ENCODE data around the gene PARD3. TPM values are rescaled to one million over a fixed set of nuclear protein-coding genes. Genes with fewer than 3 reads are reported as not detected.

Gene PARD3
- total RNA-seq, 1 experiment from 2014 or later, result 54.0 TPM

DNA sequence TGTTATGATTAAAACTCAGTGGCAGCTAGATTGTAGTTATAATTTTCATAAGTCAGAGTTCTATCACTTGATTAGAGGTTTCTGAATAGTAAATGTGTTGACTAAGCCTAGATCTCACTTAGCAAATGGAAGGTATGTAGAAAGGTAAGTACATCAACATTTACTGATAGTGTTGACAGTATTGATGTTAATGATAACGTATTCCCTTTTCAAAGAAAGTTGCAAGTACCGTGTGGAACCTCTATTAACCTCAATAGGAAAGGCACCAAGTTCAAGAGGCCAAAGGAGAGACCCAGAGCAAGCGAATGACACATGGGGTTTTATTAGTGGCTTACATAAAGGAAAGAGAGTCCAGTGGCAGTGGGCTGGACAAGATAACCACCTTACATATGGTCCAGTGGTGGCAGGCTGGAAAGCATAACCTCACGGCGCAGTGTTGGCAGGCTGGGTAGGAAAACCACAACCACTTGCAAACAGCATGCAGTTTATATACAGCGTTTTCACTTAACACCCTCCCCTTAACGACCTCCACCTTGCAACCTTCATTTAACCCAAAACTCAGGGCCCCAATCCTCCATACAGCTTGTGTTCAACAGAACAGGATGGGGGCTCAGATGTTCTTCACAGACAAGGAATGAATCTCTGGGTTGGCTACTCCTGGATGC is 611.0 kb downstream of the PARD3 start:
- Histone ChIP-seq H3K4me1 (replicated peaks) (peaks cover 6% of the 10 kb centered on the region), H3K27me3 (replicated peaks) (no peaks in the 10 kb centered on the region), H3K36me3 (no peaks in the 10 kb centered on the region), H3K9me3 (replicated peaks) (no peaks in the 10 kb centered on the region), H3K4me3 (no peak overlapping the region), H3K27ac (no peak overlapping the region)
- DNase-seq (ENCODE audit: low read depth in 1 of 2, low spot score in 2 of 2), result no peak

DNA sequence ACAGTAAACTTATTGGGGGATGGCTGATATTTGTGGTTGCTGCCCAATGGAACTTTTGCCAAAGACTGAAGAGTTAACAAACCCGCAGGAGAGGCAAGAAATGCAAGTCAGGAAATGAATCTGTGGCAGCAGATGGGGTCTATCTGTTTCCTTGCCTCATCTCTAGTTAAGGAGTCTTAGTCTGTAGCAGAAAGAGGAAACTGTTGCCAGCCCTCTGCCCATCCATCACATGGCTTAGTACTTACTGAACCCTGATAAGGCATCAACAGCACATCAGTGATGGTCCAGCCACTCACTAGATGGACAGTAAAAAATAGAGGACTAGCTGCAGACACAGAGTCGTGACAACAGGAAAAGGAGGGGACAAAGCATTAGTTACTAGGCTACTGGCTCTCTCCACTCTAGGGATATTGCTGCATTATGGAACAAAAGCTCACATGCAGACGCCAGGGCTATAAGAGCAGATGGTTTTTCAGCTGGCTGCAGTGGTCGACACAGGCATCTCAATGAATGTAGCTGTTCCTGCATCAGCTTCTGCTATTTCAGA is 614.7 kb downstream of the PARD3 start:
- Histone ChIP-seq H3K4me3 (no peak overlapping the region), H3K4me1 (replicated peaks) (peaks cover 3% of the 10 kb centered on the region), H3K36me3 (no peaks in the 10 kb centered on the region), H3K9me3 (replicated peaks) (no peaks in the 10 kb centered on the region), H3K27ac (no peak overlapping the region), H3K27me3 (replicated peaks) (no peaks in the 10 kb centered on the region)
- DNase-seq (ENCODE audit: low read depth in 1 of 2, low spot score in 2 of 2), result no peak

DNA sequence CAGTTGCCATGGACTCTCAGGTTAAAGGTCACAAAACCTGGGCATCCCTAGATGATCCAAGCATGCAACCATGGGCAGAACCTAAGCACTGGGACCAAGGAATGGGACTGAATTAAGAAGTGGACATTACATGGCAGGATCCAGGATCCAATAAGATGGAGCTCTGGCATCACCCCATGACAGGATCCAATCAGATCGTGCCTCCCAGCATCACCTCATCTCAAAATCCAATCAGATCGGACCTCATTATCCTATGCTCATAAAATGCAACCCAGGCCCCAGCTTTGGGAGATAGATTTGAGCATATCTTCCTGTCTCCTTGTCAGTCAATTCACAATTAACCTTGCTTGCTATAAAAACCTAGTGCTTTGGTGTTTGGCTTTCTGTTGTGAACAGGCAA is 616.1 kb downstream of the PARD3 start:
- Histone ChIP-seq H3K27ac (no peak overlapping the region), H3K4me3 (no peak overlapping the region), H3K9me3 (replicated peaks) (no peaks in the 10 kb centered on the region), H3K27me3 (replicated peaks) (no peaks in the 10 kb centered on the region), H3K4me1 (replicated peaks) (peaks cover 16% of the 10 kb centered on the region), H3K36me3 (no peaks in the 10 kb centered on the region)
- no peak for DNase-seq (ENCODE audit: low read depth in 1 of 2, low spot score in 2 of 2)

DNA sequence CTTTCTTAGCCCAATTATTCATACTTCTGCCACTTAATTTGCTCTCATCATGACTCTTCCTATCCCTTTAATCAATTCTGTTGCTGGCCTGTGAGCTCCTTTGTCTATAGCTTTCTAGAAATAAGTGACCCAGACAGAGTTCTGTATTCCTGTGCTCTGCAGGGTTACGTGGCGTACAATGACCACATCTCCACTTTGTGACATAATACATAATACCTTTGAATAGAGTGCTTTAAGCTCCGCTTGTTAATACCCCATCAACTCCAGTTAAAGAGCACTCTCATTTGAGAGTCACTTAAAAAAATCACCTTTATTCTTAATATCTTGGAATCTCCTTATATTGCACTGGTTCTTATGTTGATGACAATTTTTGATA is 619.0 kb downstream of the PARD3 start:
- H3K27me3 ChIP-seq (replicated peaks), result no peaks in the 10 kb centered on the region
- H3K27ac ChIP-seq, result no peak overlapping the region
- no peak for DNase-seq (ENCODE audit: low read depth in 1 of 2, low spot score in 2 of 2)
- peaks cover 35% of the 10 kb centered on the region for H3K4me1 ChIP-seq (replicated peaks)
- H3K9me3 ChIP-seq (replicated peaks), result no peaks in the 10 kb centered on the region
- no peaks in the 10 kb centered on the region for H3K36me3 ChIP-seq
- H3K4me3 ChIP-seq, result no peak overlapping the region

DNA sequence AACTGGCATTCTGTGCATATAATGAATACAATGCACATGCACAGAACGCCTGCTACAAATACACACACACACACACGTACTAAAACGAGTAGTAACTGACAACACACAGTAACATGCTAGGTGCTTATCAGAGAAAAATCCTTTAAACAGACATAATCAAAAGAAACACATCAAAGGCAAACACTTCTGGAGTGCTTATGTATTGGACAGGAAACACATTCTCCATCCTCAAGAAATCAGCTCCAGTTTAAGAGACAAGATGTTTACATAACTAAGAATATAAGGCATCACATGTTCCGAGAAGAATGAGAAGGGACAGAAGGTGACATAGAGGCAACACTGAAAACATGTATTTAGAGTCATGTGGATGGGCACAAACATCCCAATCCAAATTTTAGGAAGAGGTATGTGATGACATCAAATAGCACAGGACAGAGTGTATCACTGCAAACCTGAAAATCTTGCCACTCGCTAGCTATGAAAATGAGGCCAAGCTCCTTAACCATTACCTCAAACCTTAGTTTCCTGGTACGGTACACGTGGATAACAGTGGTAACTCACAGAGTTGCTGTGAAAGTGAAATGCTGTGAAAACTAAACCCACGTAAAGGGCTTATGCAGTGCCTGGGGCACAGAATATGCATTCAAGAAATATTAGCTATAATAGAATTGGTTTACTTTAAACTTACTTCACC is 619.6 kb downstream of the PARD3 start:
- Histone ChIP-seq H3K36me3 (no peaks in the 10 kb centered on the region), H3K4me3 (no peak overlapping the region), H3K4me1 (replicated peaks) (peaks cover 35% of the 10 kb centered on the region), H3K27me3 (replicated peaks) (no peaks in the 10 kb centered on the region), H3K9me3 (replicated peaks) (no peaks in the 10 kb centered on the region), H3K27ac (no peak overlapping the region)
- no peak for DNase-seq (ENCODE audit: low read depth in 1 of 2, low spot score in 2 of 2)

DNA sequence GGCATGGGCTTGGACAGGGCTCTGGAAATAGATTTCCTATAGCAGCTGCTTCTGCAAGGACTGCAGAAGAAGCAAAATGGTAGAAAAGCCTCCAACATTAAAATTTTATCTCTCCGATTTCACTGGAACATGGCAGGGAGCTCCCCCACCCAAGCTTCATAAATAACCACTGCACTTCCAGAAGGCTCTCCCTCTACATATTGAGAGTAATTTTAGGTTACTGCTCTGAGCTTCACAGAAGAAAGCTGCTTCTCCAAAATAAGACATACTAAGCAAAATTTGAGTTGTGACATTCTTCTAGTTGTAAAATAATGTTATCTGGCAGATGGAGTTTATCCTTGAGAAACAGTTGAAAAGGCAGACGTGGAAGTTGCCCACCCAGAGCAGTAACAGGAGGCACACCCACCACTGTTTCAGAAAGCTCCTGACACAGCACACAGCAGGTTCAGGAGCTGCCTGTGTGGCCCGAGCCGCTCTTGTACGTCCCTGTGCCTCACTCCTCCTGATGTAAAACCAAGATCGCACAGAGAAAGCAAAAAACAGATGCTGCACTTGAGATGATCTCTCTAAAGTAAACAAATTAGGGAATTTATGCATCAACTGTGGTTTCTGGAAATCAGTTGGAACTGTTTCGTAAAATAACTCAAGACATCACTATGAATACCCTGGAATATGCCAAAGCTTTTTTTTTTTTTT is 621.0 kb downstream of the PARD3 start:
- peak; percentile 87 to 91 for DNase-seq (ENCODE audit: low read depth in 1 of 2, low spot score in 2 of 2)
- no peaks in the 10 kb centered on the region for H3K36me3 ChIP-seq
- H3K27ac ChIP-seq, result peak overlapping the region; percentile 55
- H3K4me1 ChIP-seq (replicated peaks), result peaks cover 35% of the 10 kb centered on the region
- no peak overlapping the region for H3K4me3 ChIP-seq
- no peaks in the 10 kb centered on the region for H3K27me3 ChIP-seq (replicated peaks)
- no peaks in the 10 kb centered on the region for H3K9me3 ChIP-seq (replicated peaks)

DNA sequence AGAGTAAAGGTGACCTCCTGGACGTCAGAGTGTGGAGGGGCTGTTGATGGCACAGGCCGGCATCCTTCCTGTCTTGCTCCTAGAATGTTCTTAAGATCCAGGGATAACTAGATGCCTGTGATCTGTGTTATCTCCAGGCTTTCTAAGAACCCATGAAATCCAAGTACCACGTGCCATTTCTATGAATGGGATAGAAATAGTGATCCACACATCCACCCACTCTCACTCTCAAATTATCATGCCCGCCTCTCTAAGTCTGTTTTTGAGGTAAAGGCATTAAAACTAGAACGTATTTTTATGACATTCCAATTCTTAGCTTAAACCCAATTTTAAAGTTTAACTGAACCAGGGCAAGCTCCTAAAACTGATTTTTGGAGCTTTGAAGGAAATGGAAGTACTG is 622.5 kb downstream of the PARD3 start:
- H3K4me3 ChIP-seq, result no peak overlapping the region
- H3K27me3 ChIP-seq (replicated peaks), result no peaks in the 10 kb centered on the region
- no peaks in the 10 kb centered on the region for H3K36me3 ChIP-seq
- H3K27ac ChIP-seq, result no peak overlapping the region
- H3K9me3 ChIP-seq (replicated peaks), result no peaks in the 10 kb centered on the region
- no peak for DNase-seq (ENCODE audit: low read depth in 1 of 2, low spot score in 2 of 2)
- peaks cover 49% of the 10 kb centered on the region for H3K4me1 ChIP-seq (replicated peaks)

DNA sequence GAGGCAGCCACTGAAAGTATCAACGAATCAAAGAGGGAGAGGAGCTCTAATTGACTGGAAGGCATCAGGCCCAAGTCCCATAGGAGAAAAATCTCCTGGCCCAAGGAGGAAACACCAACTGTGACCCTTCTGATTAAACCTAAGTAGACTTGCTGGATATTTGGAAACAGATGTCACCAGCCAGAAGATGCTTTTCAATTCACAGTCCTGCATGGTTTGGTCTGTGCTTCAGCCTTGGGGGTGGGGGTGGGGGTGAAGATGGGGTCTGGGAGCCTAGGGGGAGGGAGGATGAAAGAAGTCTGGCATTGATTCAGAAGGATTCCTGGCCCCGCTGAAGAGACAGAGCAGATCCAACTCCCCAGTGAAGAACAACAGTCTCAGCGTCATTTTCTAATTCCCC is 623.7 kb downstream of the PARD3 start:
- H3K9me3 ChIP-seq (replicated peaks), result no peaks in the 10 kb centered on the region
- peaks cover 60% of the 10 kb centered on the region for H3K4me1 ChIP-seq (replicated peaks)
- H3K27ac ChIP-seq, result no peak overlapping the region
- no peaks in the 10 kb centered on the region for H3K27me3 ChIP-seq (replicated peaks)
- no peak for DNase-seq (ENCODE audit: low read depth in 1 of 2, low spot score in 2 of 2)
- no peaks in the 10 kb centered on the region for H3K36me3 ChIP-seq
- H3K4me3 ChIP-seq, result no peak overlapping the region

DNA sequence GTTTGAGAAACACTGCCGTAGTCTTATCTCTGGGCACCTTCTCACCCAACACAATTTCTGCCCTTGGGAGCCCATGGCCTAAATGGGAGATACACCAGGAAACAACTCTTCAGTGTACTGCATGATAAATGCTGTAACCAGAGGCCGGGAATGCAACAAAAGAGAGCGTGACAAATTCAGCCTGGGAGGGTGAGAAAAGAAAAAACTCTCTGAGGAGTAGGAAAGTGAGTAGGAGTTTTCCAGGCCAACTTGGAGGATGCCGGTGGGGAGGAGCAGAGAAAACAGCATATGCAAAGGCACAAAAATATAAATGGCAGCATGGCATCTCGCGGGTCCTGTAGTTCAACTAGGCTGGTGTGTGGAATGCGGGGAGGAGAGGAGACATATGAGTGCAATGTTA is 624.5 kb downstream of the PARD3 start:
- Histone ChIP-seq H3K4me3 (no peak overlapping the region), H3K9me3 (replicated peaks) (no peaks in the 10 kb centered on the region), H3K4me1 (replicated peaks) (peaks cover 65% of the 10 kb centered on the region), H3K36me3 (no peaks in the 10 kb centered on the region), H3K27me3 (replicated peaks) (no peaks in the 10 kb centered on the region), H3K27ac (no peak overlapping the region)
- no peak for DNase-seq (ENCODE audit: low read depth in 1 of 2, low spot score in 2 of 2)

DNA sequence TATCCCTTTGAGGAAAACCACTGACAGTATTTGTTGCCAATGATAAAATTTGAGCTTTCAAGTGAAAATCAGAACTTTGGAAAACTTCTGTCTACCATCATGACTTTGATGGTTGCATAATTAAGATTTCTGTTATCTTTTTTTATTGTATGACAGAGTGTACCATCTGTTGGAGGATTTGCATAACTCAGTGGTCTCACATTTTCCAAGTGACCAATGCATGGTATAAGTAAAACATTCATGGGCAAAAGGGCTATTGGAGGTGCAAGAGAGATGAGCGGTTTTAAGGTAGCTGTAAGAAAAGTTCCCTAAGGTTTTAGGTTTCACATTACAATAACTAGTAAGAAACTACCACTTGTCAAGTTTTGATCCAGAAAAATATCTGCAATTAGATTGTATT is 625.3 kb downstream of the PARD3 start:
- Histone ChIP-seq H3K27me3 (replicated peaks) (no peaks in the 10 kb centered on the region), H3K36me3 (no peaks in the 10 kb centered on the region), H3K27ac (no peak overlapping the region), H3K4me3 (no peak overlapping the region), H3K4me1 (replicated peaks) (peaks cover 65% of the 10 kb centered on the region), H3K9me3 (replicated peaks) (no peaks in the 10 kb centered on the region)
- no peak for DNase-seq (ENCODE audit: low read depth in 1 of 2, low spot score in 2 of 2)

DNA sequence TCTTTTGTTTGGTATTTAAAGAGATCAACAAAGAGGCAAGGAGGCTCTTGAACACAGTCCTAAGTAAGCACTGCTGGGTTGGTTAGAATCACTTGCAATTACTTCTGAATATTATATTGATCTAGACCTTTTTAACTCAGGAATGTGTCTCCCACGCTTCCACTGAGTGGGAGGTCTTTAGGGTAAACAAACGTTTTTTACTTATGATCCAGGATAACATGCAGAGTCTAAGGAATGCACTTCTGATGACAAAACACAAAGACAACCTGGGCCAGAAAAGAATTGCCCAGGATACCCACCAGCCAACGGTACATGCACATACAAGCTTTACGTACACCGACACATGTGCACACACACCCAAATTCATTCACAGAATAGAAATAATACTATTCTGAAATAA is 626.9 kb downstream of the PARD3 start:
- Histone ChIP-seq H3K9me3 (replicated peaks) (no peaks in the 10 kb centered on the region), H3K27me3 (replicated peaks) (no peaks in the 10 kb centered on the region), H3K36me3 (no peaks in the 10 kb centered on the region), H3K4me1 (replicated peaks) (peaks cover 55% of the 10 kb centered on the region), H3K27ac (peak overlapping the region; percentile 87), H3K4me3 (no peak overlapping the region)
- peak; percentile 53 to 85 for DNase-seq (ENCODE audit: low read depth in 1 of 2, low spot score in 2 of 2)

DNA sequence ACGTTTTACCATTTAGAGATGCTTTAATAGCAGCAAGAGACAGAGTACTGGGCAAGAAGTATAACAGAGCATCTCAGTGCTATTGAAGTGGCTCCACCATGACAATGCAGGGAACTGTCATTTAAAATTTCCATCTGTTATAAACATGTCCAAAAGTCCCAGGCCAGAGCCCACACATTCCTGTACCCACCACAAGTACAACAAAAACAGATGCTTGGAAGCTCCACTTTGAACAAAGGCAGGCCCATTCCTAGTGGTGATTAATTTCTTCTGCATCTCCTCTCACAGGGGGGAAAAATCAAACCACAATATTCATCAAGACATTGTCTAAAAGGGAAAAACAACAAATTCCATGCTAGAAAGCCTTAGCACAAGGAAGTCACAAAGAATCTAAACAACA is 627.9 kb downstream of the PARD3 start:
- Histone ChIP-seq H3K4me1 (replicated peaks) (peaks cover 45% of the 10 kb centered on the region), H3K27ac (peak overlapping the region; percentile 87)
- DNase-seq (ENCODE audit: low read depth in 1 of 2, low spot score in 2 of 2), result peak; percentile 86 to 96

DNA sequence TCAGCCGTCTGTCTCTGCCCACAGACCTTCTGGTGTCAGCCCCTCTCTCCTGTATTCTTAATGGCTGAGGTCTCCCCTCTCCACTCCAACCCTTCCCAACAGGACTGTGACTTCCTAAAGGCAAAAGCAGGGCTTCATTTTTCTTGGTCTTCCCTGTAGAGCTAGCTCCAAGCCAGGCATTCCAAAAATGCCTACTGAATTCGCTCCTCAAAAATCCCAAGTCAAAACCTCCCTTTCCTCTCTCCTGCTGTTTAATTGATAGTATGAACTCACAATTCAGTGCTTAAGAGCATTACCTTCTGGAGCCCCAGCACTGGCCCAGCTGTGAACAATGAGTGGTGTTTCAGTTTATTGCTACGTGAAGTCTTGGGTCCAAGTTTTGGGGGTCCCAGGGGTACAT is 628.4 kb downstream of the PARD3 start:
- no peaks in the 10 kb centered on the region for H3K9me3 ChIP-seq (replicated peaks)
- peak overlapping the region; percentile 87 for H3K27ac ChIP-seq
- H3K27me3 ChIP-seq (replicated peaks), result no peaks in the 10 kb centered on the region
- H3K36me3 ChIP-seq, result no peaks in the 10 kb centered on the region
- peaks cover 46% of the 10 kb centered on the region for H3K4me1 ChIP-seq (replicated peaks)
- no peak for DNase-seq (ENCODE audit: low read depth in 1 of 2, low spot score in 2 of 2)
- H3K4me3 ChIP-seq, result no peak overlapping the region

More for the DNA sequence above, 627.9 kb downstream of the PARD3 start:
- no peaks in the 10 kb centered on the region for H3K27me3 ChIP-seq (replicated peaks)
- no peak overlapping the region for H3K4me3 ChIP-seq
- no peaks in the 10 kb centered on the region for H3K36me3 ChIP-seq
- no peaks in the 10 kb centered on the region for H3K9me3 ChIP-seq (replicated peaks)

DNA sequence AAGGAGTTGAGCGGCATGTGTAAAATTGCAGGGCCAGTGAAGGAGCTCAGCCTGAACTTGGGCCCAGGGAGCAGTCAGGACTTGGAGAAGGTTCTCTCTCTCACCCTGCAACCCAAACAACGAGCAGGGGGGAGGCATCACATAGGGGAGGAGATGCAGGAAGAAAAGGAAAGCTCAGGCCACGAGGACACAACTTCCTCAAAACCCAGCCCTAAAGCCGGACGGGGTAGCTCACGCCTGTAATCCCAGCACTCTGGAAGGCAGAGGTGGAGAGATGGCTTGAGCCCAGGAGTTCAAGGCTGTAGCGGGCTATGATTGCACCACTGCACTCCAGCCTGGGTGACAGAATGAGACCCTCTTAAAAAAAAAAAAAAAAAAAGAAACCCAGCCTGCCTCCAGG is 629.1 kb downstream of the PARD3 start:
- peak overlapping the region; percentile 87 for H3K27ac ChIP-seq
- no peaks in the 10 kb centered on the region for H3K9me3 ChIP-seq (replicated peaks)
- H3K4me1 ChIP-seq (replicated peaks), result peaks cover 48% of the 10 kb centered on the region
- H3K27me3 ChIP-seq (replicated peaks), result no peaks in the 10 kb centered on the region
- H3K4me3 ChIP-seq, result no peak overlapping the region
- no peaks in the 10 kb centered on the region for H3K36me3 ChIP-seq
- DNase-seq (ENCODE audit: low read depth in 1 of 2, low spot score in 2 of 2), result no peak
